ENCODE data around the gene MAPKAPK2. TPM values are rescaled to one million over a fixed set of nuclear protein-coding genes. Genes with fewer than 3 reads are reported as not detected.

Gene MAPKAPK2
- total and polyA plus RNA-seq, 2 of the 13 experiments (the other 11 are each of a cell fraction or from before 2014, with no cell fraction given), result 16.6 to 34.0 TPM

GRCh38 chr1:206683313-206683712, 1.4 kb upstream of the MAPKAPK2 start (continued):
- TF ChIP-seq EEA1 (CRISPR knock-in tag; IDR thresholded peaks at IDR 0.05; ENCODE audit: borderline replicate concordance) (no peak), DR1 (CRISPR knock-in tag; IDR thresholded peaks at IDR 0.05) (no peak), GPBP1L1 (CRISPR knock-in tag; IDR thresholded peaks at IDR 0.05) (no peak), CENPX (CRISPR knock-in tag; IDR thresholded peaks at IDR 0.05) (no peak), KAT8 (CRISPR knock-in tag; IDR thresholded peaks at IDR 0.05) (no peak), ZNF775 (CRISPR knock-in tag; IDR thresholded peaks at IDR 0.05; ENCODE audit: borderline replicate concordance) (no peak), HNRNPH1 (optimal IDR thresholded peaks at IDR 0.05; ENCODE audit: low read depth, low read length) (no peak), SAP130 (CRISPR knock-in tag; IDR thresholded peaks at IDR 0.05; ENCODE audit: low read depth) (no peak), ZNF143 (CRISPR knock-in tag; IDR thresholded peaks at IDR 0.05) (no peak), IRF2 (CRISPR knock-in tag; IDR thresholded peaks at IDR 0.05) (no peak), FUBP1 (CRISPR knock-in tag; IDR thresholded peaks at IDR 0.05; ENCODE audit: borderline replicate concordance) (no peak)
